Esophagus muscularis mucosa (tissue), 4 donors: Measurements from ENCODE around the gene IL1R2. TPM values are rescaled to one million over a fixed set of nuclear protein-coding genes. Genes with fewer than 3 reads are reported as not detected.
"Not testable (repeated sequence)": the region's sequence is repeated elsewhere in the genome, so short reads cannot be mapped to it uniquely, and the experiment has no call there.

Experiments
- DNase-seq: peaks from one replicate; pipeline ENCODE4 v3.0.0-alpha.2; 2017; ENCODE audit errors: extremely low spot score
- H3K27ac ChIP-seq, 4 donors: fragments of 200-600 bp; sonication (generic); replicated peaks in 1 of 4; 1 replicate in 3 of 4; 2 replicates in 1 of 4; pipeline ENCODE4 v1.5.1; 2016 to 2019; ENCODE audit warnings: mild to moderate bottlenecking in 1 of 4
- H3K27me3 ChIP-seq, 4 donors: fragments of 200-600 bp; sonication (generic); one replicate each; pipeline versions ENCODE4 v1.5.1 to v1.6.0; 2016 to 2019
- H3K36me3 ChIP-seq, 4 donors: fragments of 200-600 bp; sonication (generic); one replicate each; pipeline ENCODE4 v1.5.1; 2016 to 2019
- H3K4me1 ChIP-seq, 4 donors: fragments of 200-600 bp; sonication (generic); one replicate each; pipeline ENCODE4 v1.5.1; 2016 to 2019
- H3K4me3 ChIP-seq, 4 donors: fragments of 200-600 bp; sonication (generic); 1 replicate in 2 of 4; 2 replicates in 2 of 4; pipeline ENCODE4 v1.5.1; 2016 to 2019; ENCODE audit warnings: mild to moderate bottlenecking in 4 of 4, moderate library complexity in 1 of 4
- H3K9me3 ChIP-seq, 4 donors: fragments of 200-600 bp; sonication (generic); 1 replicate in 3 of 4; 2 replicates in 1 of 4; pipeline ENCODE4 v1.5.1; 2016 to 2019
- CTCF ChIP-seq, 3 experiments: fragments of 200-600 bp in 2 of 3; fragments of 450-650 bp in 1 of 3; sonication (generic) in 2 of 3; IDR thresholded peaks; one replicate each; pipeline ENCODE4 v1.5.1; 2017 to 2019; ENCODE audit warnings: antibody characterized with exemption in 3 of 3, mild to moderate bottlenecking in 2 of 3, moderate library complexity in 1 of 3
- EP300 ChIP-seq: sonication (generic); formaldehyde crosslinking; IDR thresholded peaks from one replicate; pipeline ENCODE4 v1.6.1; 2017; ENCODE audit warnings: antibody characterized with exemption
- POLR2A ChIP-seq: fragments of 450-650 bp; IDR thresholded peaks from one replicate; pipeline ENCODE4 v1.6.1; 2017; ENCODE audit warnings: antibody characterized with exemption, moderate library complexity, mild to moderate bottlenecking, low read depth
- POLR2AphosphoS5 ChIP-seq, 2 donors: sonication (generic); formaldehyde crosslinking; IDR thresholded peaks; one replicate each; pipeline ENCODE4 v1.6.1; 2017; ENCODE audit warnings: antibody characterized with exemption in 2 of 2
- WGBS: methylation state at CpG from one replicate; pipeline ENCODE4 v1.1.5; 2018; 5-methylcytosine and 5-hydroxymethylcytosine counted together
- intact Hi-C: fragments of 100-400 bp; cut with DNase I; formaldehyde crosslinking; loops from one replicate; pipeline ENCODE4 v1.15.1; 2023
- total RNA-seq, 4 donors: library from RNA; depleted of rRNA; stranded (reverse); fragments of >200 nt; gene quantifications; one replicate each; pipeline versions ENCODE4 v1.1.0 to v1.2.1, GENCODE V29; 2016

Gene IL1R2
- total RNA-seq, 4 donors from 2014 or later: 2.5 to 56.2 (median 6.4) TPM

- Histone ChIP-seq H3K4me1 (peaks cover 5 to 12% (median 7%) of the 10 kb centered on the region in 4 donors), H3K27ac (no peak overlapping the region), H3K4me3 (no peak overlapping the region), H3K36me3 (no peaks in the 10 kb centered on the region), H3K27me3 (peaks cover 0 to 2% (median 0%) of the 10 kb centered on the region in 4 donors), H3K9me3 (no peaks in the 10 kb centered on the region)
- no peak for TF ChIP-seq POLR2A
- no peak for TF ChIP-seq CTCF (IDR thresholded peaks at IDR 0.05)
- TF ChIP-seq EP300: no peak
- TF ChIP-seq POLR2AphosphoS5 (IDR thresholded peaks at IDR 0.05): no peak
- DNase-seq: no peak
- WGBS: 81% methylated on average over 3 of the region's 3 CpGs
- intact Hi-C loops: loop anchor here (10.0 kb wide), 1 partner anchor 353 kb away; the partner anchor contains the start of gene IL18R1
These were observed 10.5 kb downstream of the IL1R2 start for GRCh38 chr2:102002228-102002627.

GRCh38 chr2:102002909-102003308 lies 11.1 kb downstream of the IL1R2 start:
- H3K4me3 ChIP-seq, H3K9me3 ChIP-seq, DNase-seq, H3K36me3 ChIP-seq, H3K27ac ChIP-seq, H3K27me3 ChIP-seq: not testable (repeated sequence)
- 91% methylated on average over 3 of the region's 3 CpGs for WGBS
- peaks cover 5 to 12% (median 7%) of the 10 kb centered on the region in 4 donors for H3K4me1 ChIP-seq
- intact Hi-C loops: loop anchor here (10.0 kb wide), 1 partner anchor 352 kb away; the partner anchor contains the start of gene IL18R1

- no peak overlapping the region for H3K27ac ChIP-seq
- no peaks in the 10 kb centered on the region for H3K9me3 ChIP-seq
- no peaks in the 10 kb centered on the region for H3K27me3 ChIP-seq
- intact Hi-C loops: loop anchor here (10.0 kb wide), 1 partner anchor 351 kb away; the partner anchor contains the start of gene IL18R1
- TF ChIP-seq POLR2AphosphoS5 (IDR thresholded peaks at IDR 0.05) (no peak), CTCF (IDR thresholded peaks at IDR 0.05) (no peak)
- DNase-seq: no peak
- 92% methylated on average over 3 of the region's 3 CpGs for WGBS
- H3K4me1 ChIP-seq: peaks cover 5 to 12% (median 7%) of the 10 kb centered on the region in 4 donors
- no peaks in the 10 kb centered on the region for H3K36me3 ChIP-seq
- no peak overlapping the region for H3K4me3 ChIP-seq
These were observed 11.9 kb downstream of the IL1R2 start for GRCh38 chr2:102003696-102004095.

- peak overlapping the region in 1 of 4 donors; percentile 3 for H3K27ac ChIP-seq
These were observed 12.8 kb downstream of the IL1R2 start for GRCh38 chr2:102004581-102004980.

GRCh38 chr2:102005449-102005848 lies 13.7 kb downstream of the IL1R2 start:
- intact Hi-C loops: loop anchor here (10.0 kb wide), 1 partner anchor 349 kb away; the partner anchor contains the start of gene IL18R1
- no peak for TF ChIP-seq CTCF (IDR thresholded peaks at IDR 0.05)
- TF ChIP-seq POLR2A: no peak
- no peak for TF ChIP-seq EP300
- no peak for TF ChIP-seq POLR2AphosphoS5 (IDR thresholded peaks at IDR 0.05)
- H3K36me3 ChIP-seq: no peaks in the 10 kb centered on the region
- peaks cover 5 to 12% (median 7%) of the 10 kb centered on the region in 4 donors for H3K4me1 ChIP-seq
- no peak overlapping the region for H3K4me3 ChIP-seq
- no peaks in the 10 kb centered on the region for H3K27me3 ChIP-seq
- no peak for DNase-seq
- 88% methylated on average over 4 of the region's 4 CpGs for WGBS
- H3K9me3 ChIP-seq: no peaks in the 10 kb centered on the region
- no peak overlapping the region for H3K27ac ChIP-seq

More at GRCh38 chr2:102004581-102004980, 12.8 kb downstream of the IL1R2 start:
- Histone ChIP-seq H3K4me1 (peaks cover 5 to 12% (median 7%) of the 10 kb centered on the region in 4 donors), H3K9me3 (no peaks in the 10 kb centered on the region), H3K36me3 (no peaks in the 10 kb centered on the region), H3K4me3 (no peak overlapping the region), H3K27me3 (no peaks in the 10 kb centered on the region)
- TF ChIP-seq CTCF (IDR thresholded peaks at IDR 0.05) (no peak), POLR2AphosphoS5 (IDR thresholded peaks at IDR 0.05) (no peak), EP300 (no peak), POLR2A (no peak)
- DNase-seq: no peak
- intact Hi-C loops: loop anchor here (10.0 kb wide), 1 partner anchor 350 kb away; the partner anchor contains the start of gene IL18R1
- WGBS: 53% methylated on average over 2 of the region's 2 CpGs
